ENCODE measurements around the gene SCN4B. TPM values are rescaled to one million over a fixed set of nuclear protein-coding genes. Genes with fewer than 3 reads are reported as not detected.

Gene SCN4B
- total and polyA plus RNA-seq, 2 of the 4 experiments (the other 2 are of a cell fraction): 0.18 to 0.44 TPM

- Histone ChIP-seq H4K20me1 (ENCODE audit: insufficient read depth, low read length) (no peaks in the 10 kb centered on the region), H3K79me1 (ENCODE audit: low read depth in 1 of 2, low read length in 2 of 2) (no peaks in the 10 kb centered on the region), H3K27me3 (ENCODE audit: control insufficient read depth, insufficient read depth, low read length) (no peaks in the 10 kb centered on the region; the same call in none of the 2 replicates), H3K14ac (replicated peaks; ENCODE audit: low read depth, low read length) (no peak overlapping the region), H4K5ac (ENCODE audit: low read depth, low read length) (no peak overlapping the region), H3K4me2 (ENCODE audit: low read depth, low read length) (no peak overlapping the region), H2BK5ac (ENCODE audit: low read depth, low read length, poor library complexity, severe bottlenecking) (no peak overlapping the region), H3K9ac (ENCODE audit: low read depth, low read length) (no peak overlapping the region), H3K18ac (ENCODE audit: low read depth, low read length) (no peak overlapping the region), H3K4me3 (ENCODE audit: insufficient read depth, low read depth, low read length) (no peak overlapping the region), H3K4ac (ENCODE audit: low read depth, low read length) (no peak overlapping the region), H2AFZ (replicated peaks; ENCODE audit: low read length, poor library complexity) (no peak overlapping the region), H3K9me3 (ENCODE audit: control insufficient read depth, insufficient read depth, low read length) (no peaks in the 10 kb centered on the region), H3K23ac (ENCODE audit: low read depth, low read length) (no peak overlapping the region), H2AK5ac (ENCODE audit: low read depth, low read length) (no peak overlapping the region), H3K36me3 (ENCODE audit: control insufficient read depth, insufficient read depth, low read length) (no peaks in the 10 kb centered on the region), H2AK9ac (replicated peaks; ENCODE audit: low read depth, low read length, poor library complexity) (no peak overlapping the region), H3K27ac (ENCODE audit: insufficient read depth, low read length) (no peak overlapping the region), H2BK20ac (ENCODE audit: low read depth, low read length) (no peak overlapping the region), H2BK120ac (ENCODE audit: low read depth, low read length) (no peak overlapping the region), H3K56ac (ENCODE audit: extremely low read depth, insufficient read depth, low read length) (no peak overlapping the region), H2BK15ac (ENCODE audit: low read depth, low read length) (no peak overlapping the region), H4K91ac (ENCODE audit: insufficient read depth, low read depth, low read length) (no peak overlapping the region), H4K8ac (ENCODE audit: low read depth in 2 of 2, low read length in 2 of 2) (no peak overlapping the region), H3K9me1 (ENCODE audit: insufficient read depth, low read length) (no peaks in the 10 kb centered on the region), H3K4me1 (ENCODE audit: control insufficient read depth, insufficient read depth, low read length) (no peaks in the 10 kb centered on the region)
- ATAC-seq (ENCODE audit: low read depth) (no peak), DNase-seq (no peak)
- in situ Hi-C loops (cut with MboI; ENCODE audit: low sequenced_read_pairs) (no loop called here), dilution Hi-C loops (cut with HindIII; ENCODE audit: low sequenced_read_pairs, unreplicated experiment) (no loop called here), intact Hi-C loops (cut with micrococcal nuclease) (no loop called here)
- 80% methylated on average over 1 of the region's 7 CpGs; no CpG with 5 or more reads in 1 of the 2 experiments for WGBS, 2 experiments (ENCODE audit: extremely low coverage in 2 of 2, insufficient read length in 1 of 2)
- TF ChIP-seq RAD21 (IDR thresholded peaks at IDR 0.05; ENCODE audit: low read length) (no peak), MAZ (IDR thresholded peaks at IDR 0.05; ENCODE audit: borderline replicate concordance, low read depth, low read length) (no peak), FOS (IDR thresholded peaks at IDR 0.05; ENCODE audit: low read depth, low read length) (no peak), CEBPB (IDR thresholded peaks at IDR 0.05; ENCODE audit: low read depth, low read length) (no peak), RCOR1 (IDR thresholded peaks at IDR 0.05; ENCODE audit: insufficient replicate concordance, low read length) (no peak), POLR2A (IDR thresholded peaks at IDR 0.05; ENCODE audit: low read depth, low read length) (no peak), MAFK (IDR thresholded peaks at IDR 0.05; ENCODE audit: low read depth, low read length) (no peak), SMC3 (IDR thresholded peaks at IDR 0.05; ENCODE audit: low read depth, low read length) (no peak), CHD1 (IDR thresholded peaks at IDR 0.05; ENCODE audit: low read depth, low read length) (no peak), USF2 (IDR thresholded peaks at IDR 0.05; ENCODE audit: low read depth, low read length) (no peak), ELK1 (IDR thresholded peaks at IDR 0.05; ENCODE audit: borderline replicate concordance, low read depth, low read length) (no peak), RFX5 (IDR thresholded peaks at IDR 0.05; ENCODE audit: low read depth, low read length) (no peak), NFE2L2 (IDR thresholded peaks at IDR 0.05; ENCODE audit: low read depth, low read length) (no peak)
- TF ChIP-seq, protein P1, sequence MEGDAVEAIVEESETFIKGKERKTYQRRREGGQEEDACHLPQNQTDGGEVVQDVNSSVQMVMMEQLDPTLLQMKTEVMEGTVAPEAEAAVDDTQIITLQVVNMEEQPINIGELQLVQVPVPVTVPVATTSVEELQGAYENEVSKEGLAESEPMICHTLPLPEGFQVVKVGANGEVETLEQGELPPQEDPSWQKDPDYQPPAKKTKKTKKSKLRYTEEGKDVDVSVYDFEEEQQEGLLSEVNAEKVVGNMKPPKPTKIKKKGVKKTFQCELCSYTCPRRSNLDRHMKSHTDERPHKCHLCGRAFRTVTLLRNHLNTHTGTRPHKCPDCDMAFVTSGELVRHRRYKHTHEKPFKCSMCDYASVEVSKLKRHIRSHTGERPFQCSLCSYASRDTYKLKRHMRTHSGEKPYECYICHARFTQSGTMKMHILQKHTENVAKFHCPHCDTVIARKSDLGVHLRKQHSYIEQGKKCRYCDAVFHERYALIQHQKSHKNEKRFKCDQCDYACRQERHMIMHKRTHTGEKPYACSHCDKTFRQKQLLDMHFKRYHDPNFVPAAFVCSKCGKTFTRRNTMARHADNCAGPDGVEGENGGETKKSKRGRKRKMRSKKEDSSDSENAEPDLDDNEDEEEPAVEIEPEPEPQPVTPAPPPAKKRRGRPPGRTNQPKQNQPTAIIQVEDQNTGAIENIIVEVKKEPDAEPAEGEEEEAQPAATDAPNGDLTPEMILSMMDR (conservative IDR thresholded peaks at IDR 0.05; ENCODE audit: low read depth, low read length): no peak
- ChIA-PET CTCF (no interaction called here), POLR2A (ENCODE audit: unreplicated experiment) (no interaction called here)
- BruUV-seq (replicated peaks): no TSS peak
Measured at GRCh38 chr11:118090545-118091162, 62.0 kb downstream of the SCN4B start.
